HepG2 (cell line): ENCODE results near the gene KDM8.

Source experiments
- CTCF ChIP-seq: sonication (generic); formaldehyde crosslinking; IDR thresholded peaks from 2 replicates; pipeline ENCODE4 v1.5.0; 2020; ENCODE audit warnings: mild to moderate bottlenecking, missing genetic modification reagents, moderate library complexity
- ZNF251 ChIP-seq: sonication (generic); formaldehyde crosslinking; IDR thresholded peaks from 2 replicates; pipeline ENCODE4 v1.9.0; 2021; ENCODE audit warnings: mild to moderate bottlenecking, missing genetic modification reagents

- TF ChIP-seq ZNF251 (CRISPR knock-in tag), result no peak
- TF ChIP-seq CTCF (CRISPR knock-in tag), result no peak
Observed at GRCh38 chr16:27210174-27210573, 6.8 kb downstream of the KDM8 start.
